Large intestine (tissue), 3 donors: ENCODE measurements around the gene RCN1. TPM values are rescaled to one million over a fixed set of nuclear protein-coding genes. Genes with fewer than 3 reads are reported as not detected.

Experiments
- DNase-seq, 2 donors: peaks; one replicate each; pipeline versions ENCODE4 v3.0.0 to v3.0.0-alpha.2; 2013
- H3K27ac ChIP-seq: one replicate; pipeline ENCODE4 v1.5.1; 2013; ENCODE audit warnings: low read length
- H3K27me3 ChIP-seq: 2 replicates; pipeline ENCODE4 v1.6.1; 2013; ENCODE audit warnings: low read length; ENCODE audit not compliant: control insufficient read depth, insufficient read depth
- H3K36me3 ChIP-seq: 2 replicates; pipeline ENCODE4 v1.6.1; 2013; ENCODE audit warnings: low read length; ENCODE audit not compliant: control insufficient read depth, insufficient read depth
- H3K4me1 ChIP-seq: one replicate; pipeline ENCODE4 v1.6.1; 2013; ENCODE audit warnings: low read length; ENCODE audit not compliant: control insufficient read depth, insufficient read depth
- H3K4me3 ChIP-seq: one replicate; pipeline ENCODE4 v1.5.1; 2013; ENCODE audit warnings: low read length
- H3K9me3 ChIP-seq: one replicate; pipeline ENCODE4 v1.6.1; 2013; ENCODE audit warnings: mild to moderate bottlenecking, low read depth, low read length, moderate library complexity; ENCODE audit not compliant: control insufficient read depth
- WGBS: methylation state at CpG from one replicate; pipeline ENCODE4 v1.1.5; 2013; ENCODE audit warnings: low lambda C conversion rate; ENCODE audit not compliant: insufficient coverage; 5-methylcytosine and 5-hydroxymethylcytosine counted together
- polyA plus RNA-seq: library from polyadenylated mRNA; unstranded; fragments of 120-200 nt; gene quantifications from one replicate; pipeline ENCODE4 v1.2.1, GENCODE V29; 2013

The RCN1 gene
- polyA plus RNA-seq, 1 donor: 101 TPM

- Histone ChIP-seq H3K27me3 (peaks cover 5% of the 10 kb centered on the region), H3K4me3 (no peak overlapping the region), H3K36me3 (no peaks in the 10 kb centered on the region), H3K9me3 (no peaks in the 10 kb centered on the region), H3K27ac (no peak overlapping the region), H3K4me1 (no peaks in the 10 kb centered on the region)
- DNase-seq: no peak
Observed at GRCh38 chr11:32151027-32151426, 60.2 kb downstream of the RCN1 start.

DNA sequence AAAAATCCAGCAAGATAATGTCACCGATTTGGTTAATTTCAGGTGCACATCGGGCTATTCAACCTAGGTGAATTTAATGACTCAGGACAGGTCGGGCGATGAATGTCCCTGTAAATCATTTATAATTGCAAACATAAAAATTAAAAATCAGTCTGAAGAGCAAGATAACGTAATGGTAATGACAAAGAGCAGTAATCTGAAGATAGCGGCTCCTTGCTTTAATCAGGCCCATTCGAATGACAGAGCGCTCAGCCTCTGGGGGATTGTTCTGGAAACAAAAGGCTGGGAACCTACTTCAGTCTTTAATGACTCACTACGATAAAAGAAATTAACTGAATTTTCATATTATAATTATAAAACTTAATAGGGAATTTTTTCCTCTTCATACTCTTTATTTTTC is 61.3 kb downstream of the RCN1 start:
- H3K4me3 ChIP-seq: no peak overlapping the region
- H3K27ac ChIP-seq: no peak overlapping the region
- H3K4me1 ChIP-seq: no peaks in the 10 kb centered on the region
- no peaks in the 10 kb centered on the region for H3K9me3 ChIP-seq
- no peak for DNase-seq
- H3K36me3 ChIP-seq: no peaks in the 10 kb centered on the region
- WGBS: 67% methylated on average over 4 of the region's 9 CpGs
- peaks cover 5% of the 10 kb centered on the region for H3K27me3 ChIP-seq

- no peaks in the 10 kb centered on the region for H3K9me3 ChIP-seq
- no peak overlapping the region for H3K27ac ChIP-seq
- peaks cover 4% of the 10 kb centered on the region for H3K27me3 ChIP-seq
- H3K4me1 ChIP-seq: no peaks in the 10 kb centered on the region
- no peak for DNase-seq
- no peak overlapping the region for H3K4me3 ChIP-seq
- no peaks in the 10 kb centered on the region for H3K36me3 ChIP-seq
- whole genome bisulfite sequencing: 43% methylated on average over 1 of the region's 3 CpGs
Observed at GRCh38 chr11:32152821-32153220, 61.9 kb downstream of the RCN1 start.

- no CpG with 5 or more reads among the region's 1 CpG for WGBS
- no peak overlapping the region for H3K27ac ChIP-seq
- H3K4me1 ChIP-seq: no peaks in the 10 kb centered on the region
- no peaks in the 10 kb centered on the region for H3K9me3 ChIP-seq
- peaks cover 3% of the 10 kb centered on the region for H3K27me3 ChIP-seq
- DNase-seq: no peak
- no peak overlapping the region for H3K4me3 ChIP-seq
- no peaks in the 10 kb centered on the region for H3K36me3 ChIP-seq
Observed at GRCh38 chr11:32153747-32154146, 62.9 kb downstream of the RCN1 start.

DNA sequence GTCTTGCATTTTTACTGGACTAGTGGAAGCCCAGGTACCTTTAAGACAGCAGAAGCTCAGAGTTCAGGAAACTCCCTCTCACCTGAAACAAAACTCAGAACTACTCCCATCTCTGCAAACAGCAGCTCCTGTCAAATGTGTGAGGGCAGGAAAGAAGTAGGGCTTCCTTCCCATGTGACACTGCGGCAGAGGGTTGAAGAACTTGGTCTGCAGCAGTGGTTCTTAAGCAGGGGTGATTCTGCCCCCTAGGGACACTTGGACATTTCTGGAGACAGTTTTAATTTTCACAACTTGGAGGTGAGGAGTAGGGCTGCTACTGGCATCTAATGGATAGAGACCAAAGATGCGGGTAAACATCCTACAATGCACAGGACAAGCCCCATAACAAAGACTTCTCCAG is 63.4 kb downstream of the RCN1 start:
- Histone ChIP-seq H3K4me3 (no peak overlapping the region), H3K4me1 (no peaks in the 10 kb centered on the region), H3K36me3 (no peaks in the 10 kb centered on the region), H3K27ac (no peak overlapping the region), H3K9me3 (no peaks in the 10 kb centered on the region), H3K27me3 (peaks cover 3% of the 10 kb centered on the region)
- no peak for DNase-seq
- 80% methylated on average over 1 of the region's 2 CpGs for WGBS
